GM15510 (cell line): ENCODE measurements around the gene WBP1.

Experiments used
- POLR2A ChIP-seq: IDR thresholded peaks from 3 replicates; pipeline ENCODE4 v1.6.1; 2011; ENCODE audit warnings: borderline replicate concordance; ENCODE audit not compliant: insufficient read length; ENCODE audit errors: extremely low read depth

The WBP1 gene

DNA sequence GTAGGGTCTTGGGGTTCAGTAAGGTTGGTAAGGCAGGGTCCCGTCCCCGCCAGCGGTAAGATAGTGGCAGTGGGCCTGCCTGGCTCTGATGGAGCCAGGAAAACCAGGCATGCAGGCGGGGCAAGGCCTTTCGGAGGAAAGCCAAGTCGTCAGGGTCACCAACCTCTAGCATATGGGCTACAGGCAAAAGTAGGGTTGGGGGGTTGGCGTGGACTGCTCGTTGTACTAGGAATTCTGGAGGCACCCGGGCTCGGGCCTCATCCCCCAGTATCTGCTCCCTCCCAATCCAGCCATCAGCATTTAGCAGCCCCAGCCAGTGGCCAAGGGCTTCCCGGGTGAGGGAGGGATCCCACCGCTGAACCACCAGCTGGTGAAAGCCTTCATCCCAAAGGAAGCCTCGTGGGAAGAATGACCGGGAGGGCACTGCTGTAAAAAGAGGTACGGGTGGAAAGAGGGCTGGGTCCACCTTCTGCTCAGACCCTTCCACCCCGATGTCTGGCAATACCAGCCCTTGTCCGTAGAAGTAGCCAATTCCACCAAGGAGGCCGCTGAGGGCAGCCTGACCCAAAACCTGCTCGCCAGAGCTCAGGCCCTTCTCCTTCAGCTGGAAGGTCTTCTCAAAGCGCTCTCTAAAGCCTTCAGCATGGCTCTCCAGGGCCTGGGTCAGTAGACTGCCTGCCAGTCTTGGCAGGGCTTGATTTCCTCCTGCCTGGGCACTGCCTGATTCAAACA is 4.0 kb downstream of the WBP1 start:
- no peak for TF ChIP-seq POLR2A

- no peak for TF ChIP-seq POLR2A
These were observed 4.5 kb downstream of the WBP1 start for GRCh38 chr2:74462786-74463105.

GRCh38 chr2:74464406-74464805 is 6.2 kb downstream of the WBP1 start:
- TF ChIP-seq POLR2A = no peak

GRCh38 chr2:74471332-74472065 is 13.3 kb downstream of the WBP1 start:
- TF ChIP-seq POLR2A = no peak

DNA sequence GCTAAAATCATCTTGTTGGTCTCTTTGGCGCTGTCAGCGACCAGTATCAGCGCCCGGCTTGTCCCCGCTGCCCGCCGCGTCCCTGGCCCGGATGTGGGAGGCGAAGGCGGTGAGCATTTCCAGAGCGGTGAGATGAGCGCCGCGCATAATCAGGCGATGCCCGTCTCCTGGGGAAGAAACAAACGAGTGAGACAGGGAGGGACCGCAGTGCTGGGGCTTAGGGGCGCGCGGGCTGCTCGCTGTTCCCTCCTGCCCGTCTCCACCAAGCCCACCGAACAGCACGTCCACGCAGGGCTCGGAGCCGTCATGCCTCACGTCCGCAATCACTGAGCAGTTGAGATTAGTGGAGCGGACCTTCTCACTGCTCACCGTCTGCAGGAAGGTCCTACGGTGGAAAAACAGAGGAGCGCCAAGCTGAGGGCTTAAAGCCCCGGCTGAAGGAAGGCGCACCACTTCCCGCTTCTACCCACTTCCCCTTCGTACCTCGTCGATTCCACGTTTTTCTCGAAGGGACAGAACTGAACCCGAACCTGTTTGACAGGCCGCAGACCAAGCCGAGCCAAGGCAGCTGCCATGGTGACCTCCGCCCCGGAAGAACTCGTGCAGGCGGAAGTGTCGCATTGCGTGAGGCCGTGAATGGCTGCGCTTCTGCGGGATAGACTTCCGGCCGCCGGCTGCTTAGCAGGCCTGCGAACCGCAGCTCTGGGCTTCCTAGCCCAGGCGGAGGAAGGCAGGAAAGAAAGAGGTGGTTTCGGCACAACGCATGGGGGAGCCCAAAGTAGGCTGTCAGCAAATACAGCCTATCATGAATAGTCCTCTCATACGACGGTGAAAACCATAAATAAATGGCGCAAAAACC is 14.1 kb downstream of the WBP1 start, which contains the start of gene MRPL53:
Gene MRPL53, minus strand, starts transcription at position 595 of the 859 bp plus-strand sequence. Its CDS starts 20 bp downstream, at position 575.
- peak; percentile 93 for TF ChIP-seq POLR2A

GRCh38 chr2:74472945-74473258 is 14.7 kb downstream of the WBP1 start:
- no peak for TF ChIP-seq POLR2A

GRCh38 chr2:74474481-74474880 is 16.2 kb downstream of the WBP1 start:
- TF ChIP-seq POLR2A = no peak

- no peak for TF ChIP-seq POLR2A
These were observed 16.7 kb downstream of the WBP1 start for GRCh38 chr2:74474899-74475298.

GRCh38 chr2:74481431-74481830 is 23.2 kb downstream of the WBP1 start:
- no peak for TF ChIP-seq POLR2A

- TF ChIP-seq POLR2A = no peak
These were observed 23.9 kb downstream of the WBP1 start for GRCh38 chr2:74481961-74482800.

- peak; percentile 69 for TF ChIP-seq POLR2A
These were observed 24.8 kb downstream of the WBP1 start, which contains the start of the genes CCDC142 and TTC31 for GRCh38 chr2:74482801-74483674. Gene CCDC142, minus strand, starts transcription at chr2:74482998. Its CDS starts 161 bp downstream, at chr2:74482837. Gene TTC31, plus strand, starts transcription at chr2:74483081. Its CDS starts 15 bp downstream, at chr2:74483096.

DNA sequence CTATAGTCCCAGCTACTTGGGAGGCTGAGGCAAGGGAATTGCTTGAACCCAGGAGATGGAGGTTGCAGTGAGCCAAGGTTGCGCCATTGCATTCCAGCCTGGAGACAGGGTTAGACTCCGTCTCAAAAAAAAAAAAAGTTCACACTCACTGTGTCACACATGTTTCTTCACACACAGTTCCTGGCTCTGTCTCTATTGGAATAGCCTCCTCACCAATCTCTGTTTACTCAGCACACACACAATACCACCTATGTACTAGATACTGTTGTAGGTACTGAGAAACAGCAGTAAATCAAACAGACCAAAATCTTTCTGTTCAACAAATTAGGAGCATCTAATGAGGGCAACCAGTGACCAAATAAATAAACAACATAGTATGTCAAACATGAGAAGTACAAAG is 27.9 kb downstream of the WBP1 start:
- no peak for TF ChIP-seq POLR2A

GRCh38 chr2:74488643-74489481 is 30.6 kb downstream of the WBP1 start:
- no peak for TF ChIP-seq POLR2A

DNA sequence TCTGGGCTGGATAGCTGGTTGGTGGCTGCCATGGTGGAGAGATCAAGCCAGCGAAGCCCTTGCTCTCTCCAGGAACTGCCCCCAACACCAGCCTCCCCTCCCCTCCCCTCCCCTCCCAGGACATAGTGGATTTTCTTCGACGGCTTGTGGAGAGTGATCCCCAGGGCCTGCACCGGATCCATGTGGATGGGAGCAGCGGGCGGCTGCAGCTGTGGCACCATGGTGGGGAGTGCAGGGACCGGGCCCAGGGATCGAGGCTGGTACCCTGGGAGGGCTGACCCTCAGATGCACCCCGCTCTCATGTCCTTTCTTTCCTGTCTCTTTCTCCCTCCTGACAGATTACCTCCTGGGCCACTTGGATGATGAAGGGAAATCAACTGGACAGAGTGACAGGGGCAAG is 31.7 kb downstream of the WBP1 start:
- no peak for TF ChIP-seq POLR2A
